GM12878 (cell line): ENCODE data around the gene SOX9. TPM values are rescaled to one million over a fixed set of nuclear protein-coding genes. Genes with fewer than 3 reads are reported as not detected.

Source experiments
- ATAC-seq: fragments of 200-7000 bp; cut with Tn5 transposase; 3 replicates; pipeline ENCODE4 v1.9.1; 2020; ENCODE audit warnings: mild to moderate bottlenecking, moderate library complexity
- BruUV-seq: library from RNA; stranded (reverse); fragments of 400-500 nt; replicated peaks from 2 replicates; lab custom pipeline; 2021; lab: Mats Ljungman, UMichigan
- CTCF ChIA-PET: fragments of 300-600 bp; sonication (Branson Sonifier 250); formaldehyde crosslinking; extraction: SDS; loops from one replicate; lab custom pipeline; 2021; ENCODE audit warnings: inconsistent platforms; lab: Yijun Ruan, JAX
- POLR2A ChIA-PET: fragments of 350-600 bp; formaldehyde crosslinking; extraction: SDS; loops from one replicate; lab custom pipeline; 2021; ENCODE audit warnings: inconsistent platforms; lab: Charles Lee
- RAD21 ChIA-PET: fragments of 300-600 bp; sonication (Branson Sonifier 250); formaldehyde crosslinking; loops from one replicate; lab custom pipeline; 2023; ENCODE audit warnings: antibody characterized with exemption; ENCODE audit not compliant: unreplicated experiment; lab: Charles Lee
- SMC1A ChIA-PET: fragments of 300-600 bp; sonication (Branson Sonifier 250); formaldehyde crosslinking; loops from one replicate; lab custom pipeline; 2023; ENCODE audit not compliant: unreplicated experiment, uncharacterized antibody; lab: Charles Lee
- DNase-seq: peaks from one replicate; pipeline ENCODE4 v3.0.0-alpha.2; 2011; ENCODE audit warnings: low read depth, low spot score
- FAIRE-seq: peaks from 3 replicates; lab custom pipeline; 2011; peaks lifted over from hg19 to GRCh38; lab: Jason Lieb, UNC
- H2AFZ ChIP-seq: 2 replicates; pipeline ENCODE4 v1.6.0; 2011; ENCODE audit warnings: low read depth, low read length, control low read depth; ENCODE audit not compliant: control insufficient read depth
- H3K27ac ChIP-seq: 2 replicates; pipeline ENCODE4 v1.5.1; 2011; ENCODE audit warnings: control low read depth; ENCODE audit not compliant: control insufficient read depth, insufficient read depth
- H3K27me3 ChIP-seq, 2 experiments: replicated peaks in 1 of 2; 2 replicates each; pipeline versions ENCODE4 v1.6.0 to v1.6.1; 2011; ENCODE audit warnings: low read length in 1 of 2; ENCODE audit not compliant: control insufficient read depth in 2 of 2, insufficient read depth in 2 of 2
- H3K36me3 ChIP-seq, 2 experiments: 2 replicates each; pipeline ENCODE4 v1.5.1; 2011; ENCODE audit warnings: low read length in 1 of 2; ENCODE audit not compliant: control insufficient read depth in 2 of 2, insufficient read depth in 2 of 2
- H3K4me1 ChIP-seq: 2 replicates; pipeline ENCODE4 v1.6.1; 2011; ENCODE audit warnings: mild to moderate bottlenecking, low read length, moderate library complexity, mixed read lengths; ENCODE audit not compliant: control insufficient read depth, insufficient read depth
- H3K4me2 ChIP-seq: 2 replicates; pipeline ENCODE4 v1.6.0; 2011; ENCODE audit warnings: control low read depth; ENCODE audit not compliant: control insufficient read depth, insufficient read depth
- H3K4me3 ChIP-seq: fragments of 200-600 bp; sonication (generic); 2 replicates; pipeline ENCODE4 v1.5.1; 2016
- H3K79me2 ChIP-seq: 2 replicates; pipeline ENCODE4 v1.6.0; 2011; ENCODE audit warnings: low read length; ENCODE audit not compliant: control insufficient read depth, insufficient read depth
- H3K9ac ChIP-seq: 2 replicates; pipeline ENCODE4 v1.8.0; 2011; ENCODE audit warnings: low read length, control low read depth, mixed read lengths; ENCODE audit not compliant: control insufficient read depth, insufficient read depth
- H3K9me3 ChIP-seq: replicated peaks from 3 replicates; pipeline ENCODE4 v1.5.1; 2011; ENCODE audit warnings: mild to moderate bottlenecking, low read length; ENCODE audit not compliant: control insufficient read depth, insufficient read depth
- H4K20me1 ChIP-seq: 2 replicates; pipeline ENCODE4 v1.6.0; 2011; ENCODE audit not compliant: control insufficient read depth, insufficient read depth
- ETV6 ChIP-seq, 2 experiments: fragments of 450-650 bp in 1 of 2; IDR thresholded peaks in 1 of 2; conservative IDR thresholded peaks in 1 of 2; 2 replicates each; pipeline ENCODE4 v1.6.1; 2014; ENCODE audit warnings: antibody characterized with exemption in 1 of 2, borderline replicate concordance in 1 of 2, low read depth in 1 of 2, mild to moderate bottlenecking in 1 of 2, moderate library complexity in 1 of 2
- POLR2AphosphoS5 ChIP-seq: IDR thresholded peaks from 2 replicates; pipeline ENCODE4 v1.6.1; 2011; ENCODE audit warnings: mild to moderate bottlenecking, low read length, inconsistent platforms
- RUNX3 ChIP-seq: IDR thresholded peaks from 2 replicates; pipeline ENCODE4 v1.6.1; 2012; ENCODE audit warnings: low read length, inconsistent platforms
- TCF7 ChIP-seq: IDR thresholded peaks from 2 replicates; pipeline ENCODE4 v1.6.1; 2014; ENCODE audit warnings: antibody characterized with exemption, borderline replicate concordance
- YY1 ChIP-seq: IDR thresholded peaks from 2 replicates; pipeline ENCODE4 v1.6.1; 2011; ENCODE audit warnings: low read depth, mild to moderate bottlenecking, low read length
- whole genome bisulfite sequencing: methylation state at CpG from one replicate; pipeline ENCODE4 v1.1.6; 2016; ENCODE audit warnings: low lambda C conversion rate; ENCODE audit not compliant: insufficient replicate concordance, insufficient coverage; ENCODE audit errors: missing lambda C conversion rate; 5-methylcytosine and 5-hydroxymethylcytosine counted together
- in situ Hi-C: fragments of 300-500 bp; cut with MboI; formaldehyde crosslinking; loops from 9 replicates; pipeline ENCODE4 v1.14.3; 2018; ENCODE audit warnings: mixed read lengths
- intact Hi-C: fragments of 100-400 bp; cut with micrococcal nuclease; formaldehyde crosslinking; loops from one replicate; pipeline ENCODE4 v1.14.2; 2022; ENCODE audit not compliant: unreplicated experiment
- polyA plus RNA-seq, 11 experiments: library from polyadenylated mRNA; depleted of rRNA in 4 of 11; unstranded in 6 of 11; stranded (reverse) in 5 of 11; fragments of >200 nt; fragmentation: Nextera tagmentation in 4 of 11; fragmentation: Illumina TruSeq in 1 of 11; extraction: Ambion mirVana in 4 of 11; extraction: Trizol in 1 of 11; gene quantifications; 1 replicate in 1 of 11; 2 replicates in 10 of 11; pipeline versions ENCODE4 v1.2.1 to v1.2.3, GENCODE V29; 2011 to 2016; ENCODE audit warnings: inconsistent platforms in 2 of 11, missing spikeins in 2 of 11, low read depth in 1 of 11
- total RNA-seq, 4 experiments: library from RNA; depleted of rRNA in 3 of 4; stranded (reverse); fragments of >200 nt in 3 of 4; fragmentation: Illumina TruSeq in 1 of 4; extraction: Trizol in 1 of 4; gene quantifications; 2 replicates each; pipeline versions ENCODE4 v1.2.1 to v1.2.3, GENCODE V29; 2013 to 2021

Gene SOX9
- total and polyA plus RNA-seq, 10 of the 15 experiments (the other 5 are each of a cell fraction or from before 2014, with no cell fraction given) = 1.2 to 19.0 (median 5.5) TPM

- Histone ChIP-seq H3K9ac (no peak overlapping the region), H3K4me1 (no peaks in the 10 kb centered on the region), H4K20me1 (no peaks in the 10 kb centered on the region), H3K4me2 (no peak overlapping the region), H3K9me3 (no peaks in the 10 kb centered on the region; the same call in 1 of the 3 replicates), H3K36me3 (no peaks in the 10 kb centered on the region), H3K4me3 (no peak overlapping the region), H3K27ac (no peak overlapping the region), H3K79me2 (no peaks in the 10 kb centered on the region), H2AFZ (no peak overlapping the region), H3K27me3 (no peaks in the 10 kb centered on the region)
- POLR2A ChIA-PET = no interaction called here
- BruUV-seq = no TSS peak
- intact Hi-C loops = no loop called here
- WGBS = 32% methylated on average over 4 of the region's 4 CpGs
- CTCF ChIA-PET = interaction anchor here (1.4 kb wide), 1 partner anchor 142 kb away, joined by 4 read pairs; no protein-coding TSS in a partner anchor
- SMC1A ChIA-PET = interaction anchor here (0.6 to 1.0 kb wide), 2 partner anchors 12 to 342 kb away, joined by 3 read pairs; no protein-coding TSS in a partner anchor
- ATAC-seq = no peak
- TF ChIP-seq TCF7 = no peak
- no peak for TF ChIP-seq ETV6 (conservative IDR thresholded peaks at IDR 0.05 in 1 of 2, IDR thresholded peaks at IDR 0.05 in 1 of 2; ENCODE audit: borderline replicate concordance in 1 of 2, low read depth in 1 of 2)
- TF ChIP-seq RUNX3 = no peak
- no peak for DNase-seq
- in situ Hi-C loops = no loop called here
- RAD21 ChIA-PET = no interaction called here
- no peak for FAIRE-seq
These were observed 20.9 kb upstream of the SOX9 start for GRCh38 chr17:72099919-72100318.

DNA sequence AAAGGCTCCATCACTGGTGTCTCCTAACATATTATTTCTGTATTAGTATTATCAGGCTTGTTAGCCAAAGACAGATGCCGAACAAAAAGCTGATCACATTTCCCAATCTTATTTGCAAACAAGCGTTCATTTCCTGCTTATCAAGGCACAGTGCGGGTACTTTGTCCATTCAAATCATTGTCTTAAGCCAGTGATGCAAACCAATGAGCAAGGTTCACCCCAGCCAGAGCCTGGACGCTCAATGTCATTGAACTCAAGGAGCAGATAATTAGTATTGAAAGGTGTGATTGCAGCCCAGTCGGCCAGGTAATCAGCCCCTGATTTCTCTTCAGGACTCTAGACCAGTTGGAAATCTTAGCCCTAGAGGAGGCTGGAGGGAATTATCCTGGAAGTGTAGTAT, 20.4 kb upstream of the SOX9 start:
- Histone ChIP-seq H3K9me3 (no peaks in the 10 kb centered on the region; the same call in 1 of the 3 replicates), H3K27me3 (no peaks in the 10 kb centered on the region), H3K4me1 (no peaks in the 10 kb centered on the region), H4K20me1 (no peaks in the 10 kb centered on the region), H3K4me2 (no peak overlapping the region), H3K4me3 (no peak overlapping the region), H3K9ac (no peak overlapping the region), H3K79me2 (no peaks in the 10 kb centered on the region), H3K36me3 (no peaks in the 10 kb centered on the region), H2AFZ (no peak overlapping the region), H3K27ac (no peak overlapping the region)
- no peak for DNase-seq
- 20% methylated on average over 5 of the region's 5 CpGs for WGBS
- BruUV-seq = no TSS peak
- SMC1A ChIA-PET = no interaction called here
- in situ Hi-C loops = no loop called here
- ATAC-seq = no peak
- no peak for FAIRE-seq
- TF ChIP-seq POLR2AphosphoS5 (no peak), YY1 (no peak)
- intact Hi-C loops = no loop called here
- CTCF ChIA-PET = interaction anchor here (1.4 kb wide), 1 partner anchor 142 kb away, joined by 4 read pairs; no protein-coding TSS in a partner anchor
- POLR2A ChIA-PET = no interaction called here
- RAD21 ChIA-PET = no interaction called here
